HG03378 (cell line): ENCODE results near the gene MDM4.

Experiments
- ATAC-seq: cut with Tn5 transposase; IDR thresholded peaks from one replicate; pipeline ENCODE4 v1.9.1; 2021; ENCODE audit warnings: mild to moderate bottlenecking, moderate library complexity; ENCODE audit not compliant: unreplicated experiment

Gene MDM4

GRCh38 chr1:204487256-204487615 is 29.0 kb upstream of the MDM4 start:
- no peak for ATAC-seq

GRCh38 chr1:204491655-204492054 is 24.6 kb upstream of the MDM4 start:
- no peak for ATAC-seq

- no peak for ATAC-seq
Observed at GRCh38 chr1:204493145-204493983, 22.8 kb upstream of the MDM4 start.

- ATAC-seq = peak; percentile 16
Observed at GRCh38 chr1:204493984-204494280, 22.3 kb upstream of the MDM4 start.

- peak; percentile 59 for ATAC-seq
Observed at GRCh38 chr1:204494281-204495077, 21.7 kb upstream of the MDM4 start, which contains the start of gene PIK3C2B. Gene PIK3C2B (minus strand): TSS chr1:204494805. CDS start chr1:204469802, 25,003 bp downstream.

GRCh38 chr1:204495078-204495753 is 21.0 kb upstream of the MDM4 start:
- peak; percentile 38 for ATAC-seq

- ATAC-seq = no peak
Observed at GRCh38 chr1:204495777-204496176, 20.4 kb upstream of the MDM4 start.

- no peak for ATAC-seq
Observed at GRCh38 chr1:204498981-204499380, 17.2 kb upstream of the MDM4 start.

- no peak for ATAC-seq
Observed at GRCh38 chr1:204499511-204500468, 16.4 kb upstream of the MDM4 start.

- ATAC-seq = no peak
Observed at GRCh38 chr1:204502241-204502640, 14.0 kb upstream of the MDM4 start.

GRCh38 chr1:204503122-204503912 is 12.9 kb upstream of the MDM4 start:
- ATAC-seq = no peak

GRCh38 chr1:204503913-204504519 is 12.2 kb upstream of the MDM4 start:
- no peak for ATAC-seq

GRCh38 chr1:204505674-204506200 is 10.5 kb upstream of the MDM4 start:
- ATAC-seq = no peak

- ATAC-seq = peak; percentile 69
Observed at GRCh38 chr1:204506201-204506968, 9.8 kb upstream of the MDM4 start.

GRCh38 chr1:204506969-204507316 is 9.3 kb upstream of the MDM4 start:
- ATAC-seq = peak; percentile 45

- peak; percentile 15 for ATAC-seq
Observed at GRCh38 chr1:204507317-204508105, 8.7 kb upstream of the MDM4 start.

- no peak for ATAC-seq
Observed at GRCh38 chr1:204509186-204509635, 7.0 kb upstream of the MDM4 start.
